SK-N-MC (cell line): ENCODE data around the gene PMM1.

ENCODE experiments used
- EZH2 ChIP-seq: fragments of 200-600 bp; sonication (generic); IDR thresholded peaks from one replicate; pipeline ENCODE4 v1.6.1; 2017; ENCODE audit warnings: antibody characterized with exemption
- POLR2AphosphoS5 ChIP-seq: IDR thresholded peaks from 2 replicates; pipeline ENCODE4 v1.6.1; 2012; ENCODE audit warnings: mild to moderate bottlenecking, low read depth, low read length, borderline replicate concordance

GRCh38 chr22:41620589-41621098 lies 31.0 kb upstream of the PMM1 start, which contains the start of gene DESI1:
- peak; percentile 87 for TF ChIP-seq POLR2AphosphoS5
- TF ChIP-seq EZH2, result no peak
